Calu3 (cell line): ENCODE data around the gene RARS2. TPM values are rescaled to one million over a fixed set of nuclear protein-coding genes. Genes with fewer than 3 reads are reported as not detected.

Experiments
- BruUV-seq: library from RNA; stranded (reverse); fragments of 400-500 nt; replicated peaks from 2 replicates; lab custom pipeline; 2021; lab: Mats Ljungman, UMichigan
- CTCF ChIA-PET: fragments of 300-600 bp; sonication (Branson Sonifier 250); formaldehyde crosslinking; loops from one replicate; lab custom pipeline; 2022; ENCODE audit warnings: antibody characterized with exemption; lab: Charles Lee
- DNase-seq: peaks from one replicate; pipeline ENCODE4 v3.0.0; 2022
- H3K27ac Mint-ChIP-seq: one replicate; pipeline ENCODE4 v1.8.0; 2022; ENCODE audit warnings: mixed read lengths; ENCODE audit not compliant: unreplicated experiment
- H3K27me3 Mint-ChIP-seq: one replicate; pipeline ENCODE4 v1.8.0; 2022; ENCODE audit warnings: mixed read lengths; ENCODE audit not compliant: unreplicated experiment
- H3K36me3 Mint-ChIP-seq: one replicate; pipeline ENCODE4 v1.8.0; 2022; ENCODE audit warnings: mild to moderate bottlenecking, moderate library complexity, mixed read lengths; ENCODE audit not compliant: insufficient read depth, unreplicated experiment
- H3K4me1 Mint-ChIP-seq: one replicate; pipeline ENCODE4 v1.8.0; 2022; ENCODE audit warnings: mild to moderate bottlenecking, low read depth, mixed read lengths; ENCODE audit not compliant: unreplicated experiment
- H3K4me3 Mint-ChIP-seq: one replicate; pipeline ENCODE4 v1.8.0; 2022; ENCODE audit warnings: mild to moderate bottlenecking, low read depth, moderate library complexity, mixed read lengths; ENCODE audit not compliant: unreplicated experiment
- H3K9me3 Mint-ChIP-seq: one replicate; pipeline ENCODE4 v1.8.0; 2022; ENCODE audit warnings: low read depth, mixed read lengths; ENCODE audit not compliant: unreplicated experiment
- CTCF ChIP-seq: fragments of 200-600 bp; IDR thresholded peaks from one replicate; pipeline ENCODE4 v1.8.0; 2022; ENCODE audit warnings: antibody characterized with exemption; ENCODE audit not compliant: unreplicated experiment
- intact Hi-C: fragments of 100-400 bp; cut with micrococcal nuclease; formaldehyde crosslinking; loops from one replicate; pipeline ENCODE4 v1.10.0; 2022; ENCODE audit not compliant: unreplicated experiment
- total RNA-seq: library from RNA; stranded (reverse); gene quantifications from 2 replicates; pipeline ENCODE4 v1.2.3, GENCODE V29; 2022

The RARS2 gene
- total RNA-seq, 1 experiment from 2014 or later, result 24.4 TPM

GRCh38 chr6:87553159-87553765 is 36.5 kb downstream of the RARS2 start:
- TF ChIP-seq CTCF, result no peak
- DNase-seq, result no peak
- Mint-ChIP-seq H3K4me3 (no peak overlapping the region), H3K4me1 (no peaks in the 10 kb centered on the region), H3K9me3 (no peaks in the 10 kb centered on the region), H3K27me3 (no peaks in the 10 kb centered on the region), H3K36me3 (peaks cover 17% of the 10 kb centered on the region), H3K27ac (no peak overlapping the region)
- CTCF ChIA-PET, result no interaction called here
- intact Hi-C loops, result no loop called here
- BruUV-seq, result no TSS peak

GRCh38 chr6:87551799-87552198 is 38.0 kb downstream of the RARS2 start:
- TF ChIP-seq CTCF, result no peak
- Mint-ChIP-seq H3K4me3 (no peak overlapping the region), H3K27me3 (no peaks in the 10 kb centered on the region), H3K4me1 (no peaks in the 10 kb centered on the region), H3K27ac (no peak overlapping the region), H3K9me3 (no peaks in the 10 kb centered on the region), H3K36me3 (peaks cover 17% of the 10 kb centered on the region)
- BruUV-seq, result no TSS peak
- intact Hi-C loops, result no loop called here
- DNase-seq, result no peak
- CTCF ChIA-PET, result interaction anchor here (0.6 kb wide), 1 partner anchor 135 kb away, joined by 5 read pairs; no protein-coding TSS in a partner anchor

GRCh38 chr6:87544474-87544735 is 45.4 kb downstream of the RARS2 start:
- Mint-ChIP-seq H3K4me3 (no peak overlapping the region), H3K9me3 (peaks cover 2% of the 10 kb centered on the region), H3K36me3 (peaks cover 13% of the 10 kb centered on the region), H3K4me1 (no peaks in the 10 kb centered on the region), H3K27ac (no peak overlapping the region), H3K27me3 (no peaks in the 10 kb centered on the region)
- intact Hi-C loops, result no loop called here
- no peak for DNase-seq
- TF ChIP-seq CTCF, result no peak
- CTCF ChIA-PET, result no interaction called here
- BruUV-seq, result no TSS peak

GRCh38 chr6:87543696-87544473 is 45.9 kb downstream of the RARS2 start:
- Mint-ChIP-seq H3K27ac (no peak overlapping the region), H3K27me3 (no peaks in the 10 kb centered on the region), H3K9me3 (peaks cover 2% of the 10 kb centered on the region), H3K4me1 (no peaks in the 10 kb centered on the region), H3K36me3 (peaks cover 8% of the 10 kb centered on the region), H3K4me3 (no peak overlapping the region)
- intact Hi-C loops, result no loop called here
- CTCF ChIA-PET, result interaction anchor here (0.8 kb wide), 1 partner anchor 180 kb away, joined by 3 read pairs; no protein-coding TSS in a partner anchor
- BruUV-seq, result no TSS peak
- DNase-seq, result no peak
- no peak for TF ChIP-seq CTCF
